Measurements from ENCODE around the gene TKFC. TPM values are rescaled to one million over a fixed set of nuclear protein-coding genes. Genes with fewer than 3 reads are reported as not detected.
A peak's percentile ranks its signal among the peaks of the same experiment; 100 is the strongest.

TKFC gene
- polyA plus RNA-seq, 1 of the 3 experiments (the other 2 are of a cell fraction): 72.0 TPM

GRCh38 chr11:61345954-61346843 is 13.2 kb downstream of the TKFC start:
- no peak for DNase-seq
- no peak for TF ChIP-seq MEF2A (IDR thresholded peaks at IDR 0.05; ENCODE audit: borderline replicate concordance, low read depth)
- no peak for TF ChIP-seq RFX5 (IDR thresholded peaks at IDR 0.05; ENCODE audit: low read length)
- TF ChIP-seq RAD21 (IDR thresholded peaks at IDR 0.05; ENCODE audit: low read length): no peak
- TF ChIP-seq TEAD4 (IDR thresholded peaks at IDR 0.05; ENCODE audit: borderline replicate concordance, insufficient read depth): no peak
- TF ChIP-seq FOXJ3 (CRISPR knock-in tag; IDR thresholded peaks at IDR 0.05): no peak
- no peak overlapping the region for H3K4me2 ChIP-seq
- H3K9me2 ChIP-seq: no peaks in the 10 kb centered on the region
- H3K27me3 ChIP-seq (ENCODE audit: insufficient read depth): no peaks in the 10 kb centered on the region
- no peaks in the 10 kb centered on the region for H3F3A ChIP-seq (replicated peaks; ENCODE audit: insufficient read depth)
- no peaks in the 10 kb centered on the region for H3K9me3 ChIP-seq
- ChIA-PET CTCF (interaction anchor here (1.0 to 4.0 kb wide), 6 partner anchors 9 to 47 kb away, joined by 3 to 24 read pairs (median 6); partner anchors contain the start of genes CYB561A3, TMEM138 and TMEM216), POLR2A (interaction anchor here (1.1 to 2.8 kb wide), 4 partner anchors 10 to 39 kb away, joined by 3 to 57 read pairs (median 11); partner anchors contain the start of genes CYB561A3 and TMEM138)
- H3K4me3 ChIP-seq (ENCODE audit: low read depth in 2 of 2, low read length in 1 of 2): no peak overlapping the region
- 100% methylated on average over 1 of the region's 14 CpGs for WGBS (ENCODE audit: low lambda C conversion rate)
- H2AFZ ChIP-seq (ENCODE audit: low read depth): no peak overlapping the region
- H3K36me3 ChIP-seq (replicated peaks in 1 of 2; ENCODE audit: control insufficient read depth in 1 of 2, insufficient read depth in 2 of 2, low read length in 1 of 2): peaks cover 0 to 46% of the 10 kb centered on the region in 2 experiments
- H3K4me1 ChIP-seq (ENCODE audit: control insufficient read depth in 1 of 2, insufficient read depth in 2 of 2, low read depth in 1 of 2, low read length in 1 of 2): peaks cover 0 to 29% of the 10 kb centered on the region in 2 experiments; a peak in 1 of 4 replicates
- peak overlapping the region in 1 of 2 experiments; percentile 89; a peak in 2 of 4 replicates for H3K27ac ChIP-seq (ENCODE audit: low read depth in 2 of 2, low read length in 1 of 2)
- no peak overlapping the region for H3K9ac ChIP-seq
- no peaks in the 10 kb centered on the region for H3K79me2 ChIP-seq (ENCODE audit: insufficient read depth)
- H4K20me1 ChIP-seq (ENCODE audit: insufficient read depth): no peaks in the 10 kb centered on the region

- Histone ChIP-seq H3K9me2 (no peaks in the 10 kb centered on the region), H3K9me3 (no peaks in the 10 kb centered on the region), H3K4me1 (ENCODE audit: control insufficient read depth in 1 of 2, insufficient read depth in 2 of 2, low read depth in 1 of 2, low read length in 1 of 2) (peaks cover 0 to 29% of the 10 kb centered on the region in 2 experiments; a peak in 1 of 4 replicates), H3K4me2 (no peak overlapping the region), H3K36me3 (replicated peaks in 1 of 2; ENCODE audit: control insufficient read depth in 1 of 2, insufficient read depth in 2 of 2, low read length in 1 of 2) (peaks cover 0 to 39% of the 10 kb centered on the region in 2 experiments), H3K4me3 (ENCODE audit: low read depth in 2 of 2, low read length in 1 of 2) (no peak overlapping the region), H2AFZ (ENCODE audit: low read depth) (no peak overlapping the region), H3K27ac (ENCODE audit: low read depth in 2 of 2, low read length in 1 of 2) (no peak overlapping the region; a peak in 1 of 4 replicates), H4K20me1 (ENCODE audit: insufficient read depth) (no peaks in the 10 kb centered on the region), H3F3A (replicated peaks; ENCODE audit: insufficient read depth) (no peaks in the 10 kb centered on the region), H3K27me3 (ENCODE audit: insufficient read depth) (no peaks in the 10 kb centered on the region), H3K9ac (no peak overlapping the region), H3K79me2 (ENCODE audit: insufficient read depth) (no peaks in the 10 kb centered on the region)
- CTCF ChIA-PET: interaction anchor here (1.2 to 2.8 kb wide), 3 partner anchors 12 to 40 kb away, joined by 3 to 20 read pairs (median 8); no protein-coding TSS in a partner anchor
- DNase-seq: no peak
- POLR2A ChIA-PET: interaction anchor here (0.6 to 2.6 kb wide), 3 partner anchors 12 to 31 kb away, joined by 4 to 16 read pairs (median 4); partner anchors contain the start of genes CYB561A3 and TMEM138
- WGBS (ENCODE audit: low lambda C conversion rate): 88% methylated on average over 7 of the region's 11 CpGs
- no peak for TF ChIP-seq YY1 (IDR thresholded peaks at IDR 0.05; ENCODE audit: low read depth)
- no peak for TF ChIP-seq RCOR1 (IDR thresholded peaks at IDR 0.05; ENCODE audit: low read length)
Measured at GRCh38 chr11:61347916-61348461, 15.0 kb downstream of the TKFC start.

GRCh38 chr11:61349189-61349751 is 16.2 kb downstream of the TKFC start:
- no peak overlapping the region for H3K4me2 ChIP-seq
- H2AFZ ChIP-seq (ENCODE audit: low read depth): no peak overlapping the region
- ChIA-PET CTCF (interaction anchor here (1.5 to 2.8 kb wide), 3 partner anchors 13 to 86 kb away, joined by 4 to 20 read pairs (median 8); no protein-coding TSS in a partner anchor), POLR2A (interaction anchor here (1.7 to 2.6 kb wide), 2 partner anchors 13 kb away, joined by 4 to 16 read pairs; partner anchors contain the start of genes CYB561A3 and TMEM138)
- no peak for TF ChIP-seq TCF12 (IDR thresholded peaks at IDR 0.05)
- no peak for TF ChIP-seq EZH2phosphoT487 (IDR thresholded peaks at IDR 0.05; ENCODE audit: borderline replicate concordance, low read depth)
- TF ChIP-seq RAD21 (IDR thresholded peaks at IDR 0.05; ENCODE audit: low read length): no peak
- TF ChIP-seq SIN3A (IDR thresholded peaks at IDR 0.05; ENCODE audit: borderline replicate concordance, low read depth, low read length): no peak
- no peak for TF ChIP-seq MXI1 (IDR thresholded peaks at IDR 0.05; ENCODE audit: low read depth, low read length)
- no peak for TF ChIP-seq PBX3 (IDR thresholded peaks at IDR 0.05)
- no peak for TF ChIP-seq SMC3 (IDR thresholded peaks at IDR 0.05; ENCODE audit: low read depth, low read length)
- no peak for TF ChIP-seq USF1 (IDR thresholded peaks at IDR 0.05; ENCODE audit: borderline replicate concordance, low read depth)
- peaks cover 0 to 29% of the 10 kb centered on the region in 2 experiments; a peak in 1 of 4 replicates for H3K4me1 ChIP-seq (ENCODE audit: control insufficient read depth in 1 of 2, insufficient read depth in 2 of 2, low read depth in 1 of 2, low read length in 1 of 2)
- peak overlapping the region in 1 of 2 experiments; percentile 13; a peak in 1 of 4 replicates for H3K27ac ChIP-seq (ENCODE audit: low read depth in 2 of 2, low read length in 1 of 2)
- H3K4me3 ChIP-seq (ENCODE audit: low read depth in 2 of 2, low read length in 1 of 2): no peak overlapping the region
- DNase-seq: no peak
- peaks cover 0 to 43% of the 10 kb centered on the region in 2 experiments for H3K36me3 ChIP-seq (replicated peaks in 1 of 2; ENCODE audit: control insufficient read depth in 1 of 2, insufficient read depth in 2 of 2, low read length in 1 of 2)
- no peaks in the 10 kb centered on the region for H3K79me2 ChIP-seq (ENCODE audit: insufficient read depth)
- no peaks in the 10 kb centered on the region for H4K20me1 ChIP-seq (ENCODE audit: insufficient read depth)
- no peak overlapping the region for H3K9ac ChIP-seq
- no peaks in the 10 kb centered on the region for H3F3A ChIP-seq (replicated peaks; ENCODE audit: insufficient read depth)
- H3K9me2 ChIP-seq: no peaks in the 10 kb centered on the region
- no peaks in the 10 kb centered on the region for H3K9me3 ChIP-seq
- no peaks in the 10 kb centered on the region for H3K27me3 ChIP-seq (ENCODE audit: insufficient read depth)
- 98% methylated on average over 7 of the region's 12 CpGs for WGBS (ENCODE audit: low lambda C conversion rate)
